ENCODE results near the gene C10orf95. TPM values are rescaled to one million over a fixed set of nuclear protein-coding genes. Genes with fewer than 3 reads are reported as not detected.

C10orf95 gene
- polyA plus RNA-seq, 1 of the 3 experiments (the other 2 are of a cell fraction), result 0.07 TPM

- no peak overlapping the region for H2AFZ ChIP-seq (ENCODE audit: low read depth)
- H3K4me2 ChIP-seq, result no peak overlapping the region
- no peak overlapping the region for H3K4me3 ChIP-seq (ENCODE audit: low read depth in 2 of 2, low read length in 1 of 2)
- TF ChIP-seq EP300 (IDR thresholded peaks at IDR 0.05; ENCODE audit: borderline replicate concordance in 1 of 2, low read depth in 1 of 2, low read length in 1 of 2) (no peak), ELF1 (IDR thresholded peaks at IDR 0.05) (no peak), SMC3 (IDR thresholded peaks at IDR 0.05; ENCODE audit: low read depth, low read length) (no peak), EZH2phosphoT487 (IDR thresholded peaks at IDR 0.05; ENCODE audit: borderline replicate concordance, low read depth) (no peak), RCOR1 (IDR thresholded peaks at IDR 0.05; ENCODE audit: low read length) (no peak), FOXJ3 (CRISPR knock-in tag; IDR thresholded peaks at IDR 0.05) (no peak), CHD2 (IDR thresholded peaks at IDR 0.05; ENCODE audit: low read length, partially characterized antibody) (no peak), MXI1 (IDR thresholded peaks at IDR 0.05; ENCODE audit: low read depth, low read length) (no peak), MEF2A (IDR thresholded peaks at IDR 0.05; ENCODE audit: borderline replicate concordance, low read depth) (no peak), IRF3 (IDR thresholded peaks at IDR 0.05; ENCODE audit: low read depth, low read length) (no peak)
- TF ChIP-seq, protein P1, sequence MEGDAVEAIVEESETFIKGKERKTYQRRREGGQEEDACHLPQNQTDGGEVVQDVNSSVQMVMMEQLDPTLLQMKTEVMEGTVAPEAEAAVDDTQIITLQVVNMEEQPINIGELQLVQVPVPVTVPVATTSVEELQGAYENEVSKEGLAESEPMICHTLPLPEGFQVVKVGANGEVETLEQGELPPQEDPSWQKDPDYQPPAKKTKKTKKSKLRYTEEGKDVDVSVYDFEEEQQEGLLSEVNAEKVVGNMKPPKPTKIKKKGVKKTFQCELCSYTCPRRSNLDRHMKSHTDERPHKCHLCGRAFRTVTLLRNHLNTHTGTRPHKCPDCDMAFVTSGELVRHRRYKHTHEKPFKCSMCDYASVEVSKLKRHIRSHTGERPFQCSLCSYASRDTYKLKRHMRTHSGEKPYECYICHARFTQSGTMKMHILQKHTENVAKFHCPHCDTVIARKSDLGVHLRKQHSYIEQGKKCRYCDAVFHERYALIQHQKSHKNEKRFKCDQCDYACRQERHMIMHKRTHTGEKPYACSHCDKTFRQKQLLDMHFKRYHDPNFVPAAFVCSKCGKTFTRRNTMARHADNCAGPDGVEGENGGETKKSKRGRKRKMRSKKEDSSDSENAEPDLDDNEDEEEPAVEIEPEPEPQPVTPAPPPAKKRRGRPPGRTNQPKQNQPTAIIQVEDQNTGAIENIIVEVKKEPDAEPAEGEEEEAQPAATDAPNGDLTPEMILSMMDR (IDR thresholded peaks at IDR 0.05), result no peak
- no peaks in the 10 kb centered on the region for H3K9me2 ChIP-seq
- no peaks in the 10 kb centered on the region for H3K9me3 ChIP-seq
- no peaks in the 10 kb centered on the region for H3K36me3 ChIP-seq (replicated peaks in 1 of 2; ENCODE audit: control insufficient read depth in 1 of 2, insufficient read depth in 2 of 2, low read length in 1 of 2)
- peaks cover 0 to 6% of the 10 kb centered on the region in 2 experiments; a peak in 1 of 4 replicates for H3K4me1 ChIP-seq (ENCODE audit: control insufficient read depth in 1 of 2, insufficient read depth in 2 of 2, low read depth in 1 of 2, low read length in 1 of 2)
- DNase-seq, result no peak
- no peak overlapping the region for H3K27ac ChIP-seq (ENCODE audit: low read depth in 2 of 2, low read length in 1 of 2)
- ChIA-PET POLR2A (no interaction called here), CTCF (interaction anchor here (1.3 to 16.5 kb wide), 8 partner anchors 8 to 256 kb away, joined by 3 to 359 read pairs (median 22); partner anchors contain the start of genes FBXL15, NFKB2 and PSD)
- no peak overlapping the region for H3K9ac ChIP-seq
- H3K79me2 ChIP-seq (ENCODE audit: insufficient read depth), result no peaks in the 10 kb centered on the region
- 79% methylated on average over 4 of the region's 5 CpGs for WGBS (ENCODE audit: low lambda C conversion rate)
- no peaks in the 10 kb centered on the region for H3K27me3 ChIP-seq (ENCODE audit: insufficient read depth)
- no peaks in the 10 kb centered on the region for H3F3A ChIP-seq (replicated peaks; ENCODE audit: insufficient read depth)
- H4K20me1 ChIP-seq (ENCODE audit: insufficient read depth), result no peaks in the 10 kb centered on the region
Measured at GRCh38 chr10:102402512-102402896, 48.8 kb downstream of the C10orf95 start.

DNA sequence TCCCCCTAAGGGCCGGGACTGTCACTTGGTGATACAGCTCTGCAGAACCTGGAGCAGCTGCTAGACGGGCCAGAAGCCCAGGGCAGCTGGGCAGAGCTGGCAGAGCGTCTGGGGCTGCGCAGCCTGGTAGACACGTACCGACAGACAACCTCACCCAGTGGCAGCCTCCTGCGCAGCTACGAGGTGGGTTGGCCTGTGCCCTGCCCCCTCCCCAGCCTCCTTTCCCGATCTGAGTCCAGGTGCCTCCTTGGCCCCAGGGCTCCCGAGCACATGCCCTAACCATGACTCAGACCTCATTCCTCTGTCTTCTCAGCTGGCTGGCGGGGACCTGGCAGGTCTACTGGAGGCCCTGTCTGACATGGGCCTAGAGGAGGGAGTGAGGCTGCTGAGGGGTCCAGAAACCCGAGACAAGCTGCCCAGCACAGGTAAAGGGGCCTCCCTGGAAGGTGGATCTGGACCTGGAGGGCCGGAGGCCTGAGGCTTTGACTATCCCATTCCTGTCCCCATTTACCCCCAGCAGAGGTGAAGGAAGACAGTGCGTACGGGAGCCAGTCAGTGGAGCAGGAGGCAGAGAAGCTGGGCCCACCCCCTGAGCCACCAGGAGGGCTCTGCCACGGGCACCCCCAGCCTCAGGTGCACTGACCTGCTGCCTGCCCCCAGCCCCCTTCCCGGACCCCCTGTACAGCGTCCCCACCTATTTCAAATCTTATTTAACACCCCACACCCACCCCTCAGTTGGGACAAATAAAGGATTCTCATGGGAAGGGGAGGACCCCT, 49.4 kb downstream of the C10orf95 start:
- Histone ChIP-seq H3K36me3 (replicated peaks in 1 of 2; ENCODE audit: control insufficient read depth in 1 of 2, insufficient read depth in 2 of 2, low read length in 1 of 2) (no peaks in the 10 kb centered on the region), H3K4me2 (0 out of 2 replicates have a peak overlapping the region, but pooled peaks have one; percentile 19), H3K9me2 (no peaks in the 10 kb centered on the region), H3K4me3 (ENCODE audit: low read depth in 2 of 2, low read length in 1 of 2) (no peak overlapping the region), H3K27me3 (ENCODE audit: insufficient read depth) (no peaks in the 10 kb centered on the region), H3K4me1 (ENCODE audit: control insufficient read depth in 1 of 2, insufficient read depth in 2 of 2, low read depth in 1 of 2, low read length in 1 of 2) (peaks cover 0 to 6% of the 10 kb centered on the region in 2 experiments; a peak in 1 of 4 replicates), H3K27ac (ENCODE audit: low read depth in 2 of 2, low read length in 1 of 2) (no peak overlapping the region), H3K79me2 (ENCODE audit: insufficient read depth) (no peaks in the 10 kb centered on the region), H3F3A (replicated peaks; ENCODE audit: insufficient read depth) (no peaks in the 10 kb centered on the region), H4K20me1 (ENCODE audit: insufficient read depth) (no peaks in the 10 kb centered on the region), H2AFZ (ENCODE audit: low read depth) (no peak overlapping the region), H3K9me3 (no peaks in the 10 kb centered on the region), H3K9ac (no peak overlapping the region)
- ChIA-PET POLR2A (no interaction called here), CTCF (interaction anchor here (3.0 to 16.5 kb wide), 5 partner anchors 8 to 232 kb away, joined by 22 to 359 read pairs (median 40); partner anchors contain the start of genes FBXL15, NFKB2 and PSD)
- TF ChIP-seq FOSL2 (IDR thresholded peaks at IDR 0.05; ENCODE audit: borderline replicate concordance, low read depth) (peak; percentile 58; the same call in 1 of the 2 replicates), RCOR1 (IDR thresholded peaks at IDR 0.05; ENCODE audit: low read length) (no peak), GATA2 (CRISPR knock-in tag; IDR thresholded peaks at IDR 0.05) (no peak), TCF12 (IDR thresholded peaks at IDR 0.05) (peak; percentile 29; the same call in 1 of the 2 replicates)
- TF ChIP-seq, protein P2, sequence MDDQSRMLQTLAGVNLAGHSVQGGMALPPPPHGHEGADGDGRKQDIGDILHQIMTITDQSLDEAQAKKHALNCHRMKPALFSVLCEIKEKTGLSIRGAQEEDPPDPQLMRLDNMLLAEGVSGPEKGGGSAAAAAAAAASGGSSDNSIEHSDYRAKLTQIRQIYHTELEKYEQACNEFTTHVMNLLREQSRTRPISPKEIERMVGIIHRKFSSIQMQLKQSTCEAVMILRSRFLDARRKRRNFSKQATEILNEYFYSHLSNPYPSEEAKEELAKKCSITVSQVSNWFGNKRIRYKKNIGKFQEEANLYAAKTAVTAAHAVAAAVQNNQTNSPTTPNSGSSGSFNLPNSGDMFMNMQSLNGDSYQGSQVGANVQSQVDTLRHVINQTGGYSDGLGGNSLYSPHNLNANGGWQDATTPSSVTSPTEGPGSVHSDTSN (IDR thresholded peaks at IDR 0.05), result 0 out of 2 replicates have a peak, but pooled peaks have one; percentile 17
- 92% methylated on average over 5 of the region's 18 CpGs for WGBS (ENCODE audit: low lambda C conversion rate)
- DNase-seq, result no peak

Measured in SK-N-SH (cell line).